Tibial artery (tissue), 4 donors: ENCODE measurements around the gene ARHGAP21.

Experiments
- DNase-seq, 2 donors: peaks; one replicate each; pipeline ENCODE4 v3.0.0-alpha.2; 2019
- H3K27ac ChIP-seq, 2 donors: fragments of 200-600 bp; sonication (generic) in 1 of 2; 1 replicate in 1 of 2; 2 replicates in 1 of 2; pipeline ENCODE4 v1.5.1; 2018 to 2019; ENCODE audit warnings: mild to moderate bottlenecking in 1 of 2
- H3K27me3 ChIP-seq, 2 donors: fragments of 200-600 bp; sonication (generic) in 1 of 2; one replicate each; pipeline versions ENCODE4 v1.5.1 to v1.6.0; 2016 to 2019
- H3K36me3 ChIP-seq, 3 donors: fragments of 200-600 bp; sonication (generic) in 2 of 3; one replicate each; pipeline ENCODE4 v1.5.1; 2016 to 2019; ENCODE audit warnings: mild to moderate bottlenecking in 2 of 3
- H3K4me1 ChIP-seq, 4 donors: fragments of 200-600 bp; sonication (generic) in 2 of 4; 1 replicate in 3 of 4; 2 replicates in 1 of 4; pipeline ENCODE4 v1.5.1; 2016 to 2019
- H3K4me3 ChIP-seq, 2 donors: fragments of 200-600 bp; sonication (generic) in 1 of 2; 1 replicate in 1 of 2; 2 replicates in 1 of 2; pipeline ENCODE4 v1.5.1; 2018 to 2019; ENCODE audit warnings: mild to moderate bottlenecking in 2 of 2
- H3K9me3 ChIP-seq, 3 donors: fragments of 200-600 bp; sonication (generic) in 1 of 3; one replicate each; pipeline ENCODE4 v1.5.1; 2016 to 2019
- intact Hi-C: fragments of 100-400 bp; cut with DNase I; formaldehyde crosslinking; loops from one replicate; pipeline ENCODE4 v1.15.0; 2023; ENCODE audit warnings: low total_unique reads
- TF ChIP-seq, protein P1 (sequence below), 2 experiments: fragments of 200-600 bp in 1 of 2; fragments of 450-650 bp in 1 of 2; IDR thresholded peaks; one replicate each; pipeline ENCODE4 v1.5.1; 2017 to 2019; ENCODE audit warnings: antibody characterized with exemption in 2 of 2, mild to moderate bottlenecking in 1 of 2, moderate library complexity in 1 of 2

The ARHGAP21 gene

DNA sequence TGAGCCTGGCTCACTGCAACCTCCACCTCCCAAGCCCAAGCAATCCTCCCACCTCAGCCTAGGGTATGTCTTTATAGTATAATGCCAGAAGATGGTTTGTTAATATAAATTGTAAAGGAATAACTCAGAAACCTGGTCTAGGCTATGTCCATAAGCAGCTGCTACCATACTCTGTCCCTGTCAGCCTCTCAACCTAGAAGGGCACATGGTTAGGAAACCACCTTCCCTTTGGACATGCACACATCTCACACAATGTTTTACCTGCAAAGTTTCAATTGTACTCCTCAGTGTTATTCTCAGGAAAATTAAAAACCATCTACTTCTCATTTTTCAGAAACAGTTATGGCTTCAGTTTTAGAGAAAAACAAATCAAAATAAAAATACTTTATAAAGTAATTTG is 40.1 kb downstream of the ARHGAP21 start:
- intact Hi-C loops = no loop called here
- TF ChIP-seq, protein P1, sequence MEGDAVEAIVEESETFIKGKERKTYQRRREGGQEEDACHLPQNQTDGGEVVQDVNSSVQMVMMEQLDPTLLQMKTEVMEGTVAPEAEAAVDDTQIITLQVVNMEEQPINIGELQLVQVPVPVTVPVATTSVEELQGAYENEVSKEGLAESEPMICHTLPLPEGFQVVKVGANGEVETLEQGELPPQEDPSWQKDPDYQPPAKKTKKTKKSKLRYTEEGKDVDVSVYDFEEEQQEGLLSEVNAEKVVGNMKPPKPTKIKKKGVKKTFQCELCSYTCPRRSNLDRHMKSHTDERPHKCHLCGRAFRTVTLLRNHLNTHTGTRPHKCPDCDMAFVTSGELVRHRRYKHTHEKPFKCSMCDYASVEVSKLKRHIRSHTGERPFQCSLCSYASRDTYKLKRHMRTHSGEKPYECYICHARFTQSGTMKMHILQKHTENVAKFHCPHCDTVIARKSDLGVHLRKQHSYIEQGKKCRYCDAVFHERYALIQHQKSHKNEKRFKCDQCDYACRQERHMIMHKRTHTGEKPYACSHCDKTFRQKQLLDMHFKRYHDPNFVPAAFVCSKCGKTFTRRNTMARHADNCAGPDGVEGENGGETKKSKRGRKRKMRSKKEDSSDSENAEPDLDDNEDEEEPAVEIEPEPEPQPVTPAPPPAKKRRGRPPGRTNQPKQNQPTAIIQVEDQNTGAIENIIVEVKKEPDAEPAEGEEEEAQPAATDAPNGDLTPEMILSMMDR (IDR thresholded peaks at IDR 0.05) = no peak
- Histone ChIP-seq H3K27ac (no peak overlapping the region), H3K36me3 (no peaks in the 10 kb centered on the region), H3K27me3 (no peaks in the 10 kb centered on the region), H3K4me1 (peaks cover 0 to 43% (median 13%) of the 10 kb centered on the region in 4 donors), H3K4me3 (no peak overlapping the region), H3K9me3 (no peaks in the 10 kb centered on the region)
- DNase-seq = no peak

DNA sequence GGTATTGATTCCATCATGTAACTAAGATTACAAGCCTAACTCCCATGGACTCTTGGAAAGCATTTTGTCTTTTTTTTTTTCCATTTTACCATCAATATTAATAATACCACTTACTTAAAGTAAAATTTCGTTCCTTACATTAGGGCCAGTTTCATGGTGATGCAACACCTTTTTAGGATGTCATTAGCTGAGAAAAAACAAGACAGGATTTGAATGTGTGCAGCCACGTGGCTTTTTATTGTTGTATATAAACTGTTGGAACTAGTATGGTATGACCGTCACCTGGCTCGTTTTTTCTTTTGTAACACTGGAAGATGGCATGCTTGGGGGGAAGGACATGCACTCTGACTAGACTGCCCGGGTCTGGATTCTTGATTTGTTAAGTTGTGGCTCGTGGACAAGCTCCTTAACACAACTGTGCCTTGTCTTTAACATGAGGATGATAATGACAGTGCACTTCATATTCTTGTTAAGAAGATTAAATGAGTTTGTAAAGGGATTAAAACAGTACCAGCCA is 42.1 kb downstream of the ARHGAP21 start:
- Histone ChIP-seq H3K27ac (no peak overlapping the region), H3K4me3 (no peak overlapping the region), H3K4me1 (peaks cover 0 to 39% (median 13%) of the 10 kb centered on the region in 4 donors), H3K9me3 (no peaks in the 10 kb centered on the region), H3K27me3 (no peaks in the 10 kb centered on the region), H3K36me3 (no peaks in the 10 kb centered on the region)
- DNase-seq = no peak
- intact Hi-C loops = no loop called here
- TF ChIP-seq, protein P1 (IDR thresholded peaks at IDR 0.05) = no peak

DNA sequence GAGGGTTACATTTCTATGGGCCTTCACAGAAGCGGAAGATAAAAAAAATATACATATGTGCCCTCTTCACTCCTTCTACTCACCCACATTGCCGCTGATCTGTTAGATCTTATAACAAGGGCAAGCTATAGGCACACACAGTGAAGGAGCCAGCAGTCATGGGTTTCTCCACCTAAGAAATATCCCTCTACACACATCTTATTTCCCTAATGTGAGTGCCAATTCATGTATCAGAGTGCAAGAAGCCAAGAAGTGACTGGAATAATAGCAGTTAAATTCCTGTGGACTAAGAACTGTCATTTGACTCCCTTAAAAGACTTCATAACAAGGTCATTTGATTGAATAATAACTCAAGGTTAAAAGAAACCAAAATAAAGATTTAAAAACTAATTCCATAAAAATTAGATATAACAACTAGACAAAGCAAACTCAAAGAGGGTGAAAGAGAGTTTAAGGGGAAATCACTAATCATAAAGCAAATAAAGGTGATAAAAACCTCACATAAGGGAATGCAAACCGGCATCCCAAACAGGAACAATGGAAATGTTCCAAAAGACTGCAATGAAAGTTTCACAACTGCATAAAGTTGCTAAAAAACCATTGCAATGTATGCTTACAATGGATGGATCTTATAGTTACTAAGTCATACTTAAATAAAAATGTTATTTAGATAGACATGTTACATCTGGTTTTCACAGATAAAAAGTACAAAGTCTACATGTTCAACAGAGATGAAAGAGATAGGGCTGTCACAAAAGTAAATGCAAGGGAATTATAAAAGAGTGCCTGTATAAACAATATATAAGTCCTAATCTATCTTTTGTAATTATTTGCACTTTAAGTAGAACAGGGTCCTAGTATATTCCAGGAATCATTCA is 42.8 kb downstream of the ARHGAP21 start:
- Histone ChIP-seq H3K36me3 (no peaks in the 10 kb centered on the region), H3K4me3 (no peak overlapping the region), H3K9me3 (no peaks in the 10 kb centered on the region), H3K27me3 (no peaks in the 10 kb centered on the region), H3K27ac (no peak overlapping the region), H3K4me1 (peaks cover 0 to 40% (median 10%) of the 10 kb centered on the region in 4 donors)
- intact Hi-C loops = no loop called here
- no peak for DNase-seq
- TF ChIP-seq, protein P1 (IDR thresholded peaks at IDR 0.05) = no peak

DNA sequence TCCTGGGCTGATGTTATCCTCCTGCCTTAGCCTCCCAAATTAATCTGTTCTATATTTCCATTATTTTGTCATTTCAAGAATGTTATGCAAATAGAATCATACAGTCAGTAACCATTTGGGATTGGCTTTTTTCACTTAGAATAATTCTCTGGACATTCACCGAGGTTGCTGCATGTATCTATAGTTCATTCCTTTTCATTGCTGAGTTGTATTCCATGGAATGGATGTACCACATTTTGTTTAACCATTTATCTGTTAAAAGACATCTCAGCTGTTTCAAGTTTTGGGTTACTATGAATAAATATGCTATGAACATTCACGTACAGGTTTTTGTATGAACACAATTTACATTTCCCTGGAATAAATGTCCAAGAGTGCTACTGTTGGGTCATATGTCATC is 44.9 kb downstream of the ARHGAP21 start:
- Histone ChIP-seq H3K4me3 (no peak overlapping the region), H3K27me3 (no peaks in the 10 kb centered on the region), H3K36me3 (no peaks in the 10 kb centered on the region), H3K4me1 (peaks cover 0 to 49% (median 8%) of the 10 kb centered on the region in 4 donors), H3K27ac (no peak overlapping the region), H3K9me3 (no peaks in the 10 kb centered on the region)
- intact Hi-C loops = no loop called here
- DNase-seq = no peak
- TF ChIP-seq, protein P1 (IDR thresholded peaks at IDR 0.05) = no peak

DNA sequence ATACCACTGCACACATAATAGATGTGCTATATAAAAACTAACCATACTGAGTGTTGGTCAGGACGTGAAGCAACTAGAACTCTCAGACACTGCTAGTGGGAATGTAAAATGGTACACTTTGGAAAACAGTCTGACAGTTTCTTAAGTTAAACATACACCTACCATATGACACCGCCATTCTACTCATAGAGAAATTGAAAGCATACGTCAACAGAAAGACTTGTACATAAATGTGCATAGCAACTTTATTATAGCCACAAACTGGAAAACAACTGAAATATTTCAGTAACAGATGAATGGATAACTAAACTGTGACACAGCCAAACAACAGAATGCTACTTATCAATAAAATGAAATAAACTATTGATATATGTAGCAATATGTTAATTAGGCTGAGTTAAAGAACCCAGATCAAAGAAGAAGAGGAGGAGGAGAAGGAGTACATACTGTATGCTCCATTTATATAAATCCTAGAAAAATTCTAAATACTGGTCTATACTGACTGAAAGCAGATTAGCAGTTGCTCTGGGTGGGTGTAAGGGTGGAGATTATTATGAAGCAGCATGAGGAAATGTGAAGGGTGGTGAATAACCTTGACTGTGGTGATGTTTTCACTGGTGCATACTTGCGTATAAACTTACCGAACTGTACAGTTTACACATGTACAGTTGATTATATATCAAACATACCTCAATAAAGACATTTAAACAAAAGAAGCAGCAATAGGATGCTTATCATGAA is 48.6 kb downstream of the ARHGAP21 start:
- Histone ChIP-seq H3K27ac (no peak overlapping the region), H3K9me3 (no peaks in the 10 kb centered on the region), H3K36me3 (no peaks in the 10 kb centered on the region), H3K4me1 (peaks cover 0 to 50% (median 7%) of the 10 kb centered on the region in 4 donors), H3K4me3 (no peak overlapping the region), H3K27me3 (no peaks in the 10 kb centered on the region)
- no peak for DNase-seq
- TF ChIP-seq, protein P1 (IDR thresholded peaks at IDR 0.05) = no peak
- intact Hi-C loops = no loop called here
